ENCODE data around the gene UPK3A. TPM values are rescaled to one million over a fixed set of nuclear protein-coding genes. Genes with fewer than 3 reads are reported as not detected.
A peak's percentile ranks its signal among the peaks of the same experiment; 100 is the strongest.
"Not testable (repeated sequence)": the region's sequence is repeated elsewhere in the genome, so short reads cannot be mapped to it uniquely, and the experiment has no call there.

UPK3A gene
- total RNA-seq, 2 experiments from 2014 or later, result not detected

DNA sequence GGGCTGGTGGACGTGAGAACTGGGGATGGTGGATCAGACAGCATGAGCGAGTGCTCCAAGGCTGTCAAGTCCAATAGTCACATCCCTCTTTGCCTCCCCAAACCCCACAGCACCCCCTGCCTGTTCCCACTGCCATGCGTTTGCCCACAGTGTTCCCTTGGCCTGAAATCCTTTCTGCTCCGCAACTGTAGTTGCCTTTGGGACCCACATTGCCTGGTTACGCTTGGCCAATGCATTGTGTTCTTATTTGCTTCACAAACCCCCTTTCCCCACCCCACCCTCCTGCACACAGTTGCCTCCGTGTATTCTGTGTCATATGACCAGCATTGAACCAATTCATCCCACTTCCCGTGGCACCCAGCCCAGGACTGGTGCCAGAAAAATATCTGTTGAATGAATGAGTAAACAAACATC lies 42.0 kb upstream of the UPK3A start:
- no peaks in the 10 kb centered on the region for H3K9me3 Mint-ChIP-seq (ENCODE audit: insufficient read depth)
- ATAC-seq, result no peak
- ChIA-PET CTCF (no interaction called here), POLR2A (no interaction called here)
- H3K27me3 Mint-ChIP-seq (ENCODE audit: low read depth), result no peaks in the 10 kb centered on the region
- H3K36me3 Mint-ChIP-seq (ENCODE audit: low read depth), result peaks cover 5% of the 10 kb centered on the region
- no peak for DNase-seq
- peaks cover 61% of the 10 kb centered on the region for H3K4me1 Mint-ChIP-seq (ENCODE audit: low read depth)
- no peak overlapping the region for H3K27ac Mint-ChIP-seq
- no peak overlapping the region for H3K4me3 Mint-ChIP-seq

GRCh38 chr22:45244916-45245315 lies 39.8 kb upstream of the UPK3A start:
- ChIA-PET POLR2A (interaction anchor here (0.6 kb wide), 1 partner anchor 1063 kb away, joined by 3 read pairs; no protein-coding TSS in a partner anchor), CTCF (no interaction called here)
- Mint-ChIP-seq H3K27me3 (ENCODE audit: low read depth) (no peaks in the 10 kb centered on the region), H3K4me3 (no peak overlapping the region), H3K36me3 (ENCODE audit: low read depth) (no peaks in the 10 kb centered on the region), H3K4me1 (ENCODE audit: low read depth) (peaks cover 64% of the 10 kb centered on the region), H3K27ac (no peak overlapping the region), H3K9me3 (ENCODE audit: insufficient read depth) (no peaks in the 10 kb centered on the region)
- ATAC-seq, result no peak
- no peak for DNase-seq

DNA sequence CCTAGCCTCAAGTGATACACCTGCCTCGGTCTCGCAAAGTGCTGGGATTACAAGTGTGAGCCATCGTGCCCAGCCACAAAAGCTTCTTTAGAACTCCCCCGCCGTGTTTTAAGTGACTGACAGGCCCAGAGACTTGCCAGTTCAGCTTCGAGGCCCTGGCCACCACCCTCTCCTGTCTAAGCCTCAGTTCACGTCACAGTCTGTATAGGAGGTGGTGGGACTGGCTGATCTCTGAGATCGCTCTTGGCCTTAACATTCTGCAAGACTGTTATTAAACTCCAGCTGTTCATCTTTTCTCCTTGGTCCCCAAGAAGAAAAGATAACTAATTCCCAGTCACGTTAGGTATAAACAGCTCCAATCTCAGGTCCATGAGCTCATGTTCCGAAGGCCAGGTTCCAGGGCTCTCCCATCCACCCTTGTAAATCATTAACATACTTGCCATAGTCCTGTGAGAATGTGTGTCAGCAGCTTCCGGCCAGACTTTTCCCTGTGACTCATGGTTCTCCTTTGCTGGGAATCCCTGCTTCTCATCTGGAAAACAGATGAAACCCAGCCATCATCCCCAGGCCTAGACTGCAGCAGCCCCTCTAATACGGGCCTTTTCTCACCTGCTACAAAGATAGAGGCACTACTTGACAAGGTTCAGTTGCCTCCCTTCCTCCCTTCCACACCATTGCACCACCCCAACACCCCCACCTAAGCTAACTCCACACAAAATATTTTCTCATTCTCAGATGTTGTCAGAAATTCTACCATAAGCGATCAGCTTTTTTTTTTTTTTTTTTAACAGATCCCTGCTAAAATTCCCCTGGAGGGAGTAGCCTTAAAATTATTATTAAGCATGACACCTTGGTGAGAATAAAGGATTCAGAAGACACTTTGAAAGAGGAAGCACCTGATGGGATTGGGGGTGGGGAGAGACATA lies 38.4 kb upstream of the UPK3A start:
- H3K4me3 Mint-ChIP-seq, result peak overlapping the region; percentile 0
- ATAC-seq (peak; percentile 5), DNase-seq (no peak)
- H3K36me3 Mint-ChIP-seq (ENCODE audit: low read depth), result no peaks in the 10 kb centered on the region
- H3K27ac Mint-ChIP-seq, result peak overlapping the region; percentile 83
- CTCF ChIA-PET, result interaction anchor here (1.0 to 1.2 kb wide), 2 partner anchors 81 to 797 kb away, joined by 3 to 5 read pairs; no protein-coding TSS in a partner anchor
- H3K27me3 Mint-ChIP-seq (ENCODE audit: low read depth), result no peaks in the 10 kb centered on the region
- POLR2A ChIA-PET, result interaction anchor here (0.7 to 1.1 kb wide), 2 partner anchors 74 to 517 kb away, joined by 3 to 4 read pairs; no protein-coding TSS in a partner anchor
- H3K9me3 Mint-ChIP-seq (ENCODE audit: insufficient read depth), result no peaks in the 10 kb centered on the region
- H3K4me1 Mint-ChIP-seq (ENCODE audit: low read depth), result peaks cover 61% of the 10 kb centered on the region

- Mint-ChIP-seq H3K36me3 (ENCODE audit: low read depth) (no peaks in the 10 kb centered on the region), H3K27me3 (ENCODE audit: low read depth) (no peaks in the 10 kb centered on the region), H3K9me3 (ENCODE audit: insufficient read depth) (no peaks in the 10 kb centered on the region), H3K4me3 (no peak overlapping the region), H3K4me1 (ENCODE audit: low read depth) (peaks cover 54% of the 10 kb centered on the region), H3K27ac (peak overlapping the region; percentile 57)
- DNase-seq (no peak), ATAC-seq (no peak)
- POLR2A ChIA-PET, result no interaction called here
- CTCF ChIA-PET, result no interaction called here
Observed at GRCh38 chr22:45248832-45249561, 35.8 kb upstream of the UPK3A start.

GRCh38 chr22:45251825-45252224 lies 32.9 kb upstream of the UPK3A start:
- POLR2A ChIA-PET, result interaction anchor here (1.6 kb wide), 1 partner anchor 79 kb away, joined by 4 read pairs; no protein-coding TSS in a partner anchor
- CTCF ChIA-PET, result no interaction called here
- H3K4me1 Mint-ChIP-seq (ENCODE audit: low read depth), result peaks cover 49% of the 10 kb centered on the region
- DNase-seq, result no peak
- H3K4me3 Mint-ChIP-seq, result no peak overlapping the region
- no peaks in the 10 kb centered on the region for H3K9me3 Mint-ChIP-seq (ENCODE audit: insufficient read depth)
- no peak for ATAC-seq
- no peaks in the 10 kb centered on the region for H3K27me3 Mint-ChIP-seq (ENCODE audit: low read depth)
- peak overlapping the region; percentile 15 for H3K27ac Mint-ChIP-seq
- H3K36me3 Mint-ChIP-seq (ENCODE audit: low read depth), result no peaks in the 10 kb centered on the region

GRCh38 chr22:45253039-45253641 lies 31.6 kb upstream of the UPK3A start:
- H3K27ac Mint-ChIP-seq, result no peak overlapping the region
- ChIA-PET CTCF (interaction anchor here (0.6 to 1.5 kb wide), 3 partner anchors 45 to 151 kb away, joined by 3 to 5 read pairs (median 4); no protein-coding TSS in a partner anchor), POLR2A (interaction anchor here (1.6 kb wide), 1 partner anchor 80 kb away, joined by 4 read pairs; no protein-coding TSS in a partner anchor)
- no peak for ATAC-seq
- H3K36me3 Mint-ChIP-seq (ENCODE audit: low read depth), result no peaks in the 10 kb centered on the region
- no peaks in the 10 kb centered on the region for H3K9me3 Mint-ChIP-seq (ENCODE audit: insufficient read depth)
- H3K27me3 Mint-ChIP-seq (ENCODE audit: low read depth), result no peaks in the 10 kb centered on the region
- H3K4me1 Mint-ChIP-seq (ENCODE audit: low read depth), result peaks cover 47% of the 10 kb centered on the region
- DNase-seq, result no peak
- H3K4me3 Mint-ChIP-seq, result no peak overlapping the region

DNA sequence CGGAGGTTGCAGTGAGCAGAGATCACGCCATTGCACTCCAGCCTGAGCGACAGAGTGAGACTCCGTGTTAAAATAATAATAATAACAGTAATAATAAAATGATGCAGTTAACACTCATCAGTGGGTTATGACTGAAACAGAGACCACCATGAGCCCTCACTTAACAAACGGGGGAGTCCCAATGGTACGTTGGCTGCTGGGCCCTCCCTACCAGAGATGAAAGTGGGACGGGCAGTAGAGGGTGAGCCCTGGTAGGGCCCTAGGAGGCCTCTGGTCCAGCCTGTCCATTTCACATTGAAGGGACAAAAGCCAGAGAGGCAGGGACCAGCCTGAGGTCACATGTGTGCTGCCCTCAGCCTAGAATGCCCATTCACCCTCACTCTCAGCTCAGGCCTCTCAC lies 30.4 kb upstream of the UPK3A start:
- ChIA-PET CTCF (no interaction called here), POLR2A (no interaction called here)
- peaks cover 36% of the 10 kb centered on the region for H3K4me1 Mint-ChIP-seq (ENCODE audit: low read depth)
- peak overlapping the region; percentile 91 for H3K27ac Mint-ChIP-seq
- DNase-seq, result no peak
- H3K27me3 Mint-ChIP-seq (ENCODE audit: low read depth), result no peaks in the 10 kb centered on the region
- no peaks in the 10 kb centered on the region for H3K9me3 Mint-ChIP-seq (ENCODE audit: insufficient read depth)
- no peaks in the 10 kb centered on the region for H3K36me3 Mint-ChIP-seq (ENCODE audit: low read depth)
- H3K4me3 Mint-ChIP-seq, result no peak overlapping the region
- no peak for ATAC-seq

GRCh38 chr22:45254789-45255278 lies 29.9 kb upstream of the UPK3A start:
- no peak for DNase-seq
- no peaks in the 10 kb centered on the region for H3K36me3 Mint-ChIP-seq (ENCODE audit: low read depth)
- H3K4me3 Mint-ChIP-seq, result no peak overlapping the region
- no peaks in the 10 kb centered on the region for H3K27me3 Mint-ChIP-seq (ENCODE audit: low read depth)
- ChIA-PET POLR2A (interaction anchor here (0.6 kb wide), 1 partner anchor 102 kb away, joined by 3 read pairs; no protein-coding TSS in a partner anchor), CTCF (no interaction called here)
- H3K9me3 Mint-ChIP-seq (ENCODE audit: insufficient read depth), result no peaks in the 10 kb centered on the region
- H3K27ac Mint-ChIP-seq, result peak overlapping the region; percentile 91
- peaks cover 34% of the 10 kb centered on the region for H3K4me1 Mint-ChIP-seq (ENCODE audit: low read depth)
- peak; percentile 83 for ATAC-seq

DNA sequence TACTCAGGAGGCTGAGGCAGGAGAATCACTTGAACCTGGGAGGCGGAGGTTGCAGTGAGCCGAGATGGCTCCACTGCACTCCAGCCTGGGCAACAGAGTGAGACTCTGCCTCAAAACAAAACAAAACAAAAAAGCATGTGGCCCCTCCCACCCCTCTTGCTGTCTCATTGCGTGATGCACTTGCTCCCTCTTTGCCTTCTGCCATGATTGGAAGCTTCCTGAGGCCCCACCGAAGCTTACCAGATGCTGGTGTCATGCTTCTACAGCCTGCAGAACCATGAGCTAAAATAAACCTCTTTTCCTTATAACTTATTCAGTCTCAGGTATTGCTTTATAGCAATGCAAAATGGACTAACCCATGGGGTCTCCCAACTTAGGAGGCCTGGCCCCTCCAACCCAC lies 26.8 kb upstream of the UPK3A start:
- DNase-seq; POLR2A ChIA-PET; CTCF ChIA-PET; H3K27me3 Mint-ChIP-seq (ENCODE audit: low read depth); ATAC-seq; H3K4me3 Mint-ChIP-seq; H3K9me3 Mint-ChIP-seq (ENCODE audit: insufficient read depth); H3K36me3 Mint-ChIP-seq (ENCODE audit: low read depth); H3K27ac Mint-ChIP-seq: not testable (repeated sequence)
- peaks cover 18% of the 10 kb centered on the region for H3K4me1 Mint-ChIP-seq (ENCODE audit: low read depth)

DNA sequence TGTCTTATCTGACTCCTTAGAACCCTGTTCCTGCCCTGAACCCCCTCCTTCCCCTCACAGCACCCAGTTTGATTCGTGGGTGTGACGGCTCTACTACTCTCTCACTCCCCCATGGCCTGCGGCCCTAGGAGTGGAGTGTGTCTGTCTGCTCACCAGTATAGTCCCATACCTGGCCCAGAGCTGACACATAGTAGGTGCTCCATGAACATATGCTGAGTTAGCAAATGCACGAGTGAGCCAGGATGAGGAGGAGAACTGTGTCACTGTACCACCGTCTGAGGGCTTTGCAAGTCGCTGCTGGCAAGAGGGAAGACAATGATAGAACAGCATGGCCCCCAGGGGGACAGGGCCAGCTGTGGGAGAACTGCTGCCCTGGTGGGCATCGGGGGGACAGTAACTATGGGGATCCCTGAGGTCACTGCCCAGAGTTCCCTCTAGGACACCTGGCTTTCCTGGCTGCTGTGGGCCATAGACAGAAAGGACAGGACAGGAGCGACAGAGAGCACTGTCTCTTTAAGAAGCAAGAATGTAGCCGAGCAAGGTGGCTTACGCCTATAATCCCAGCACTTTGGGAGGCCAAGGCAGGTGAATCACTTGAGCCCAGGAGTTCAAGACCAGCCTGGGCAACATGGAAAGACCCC lies 24.9 kb upstream of the UPK3A start:
- ChIA-PET CTCF (no interaction called here), POLR2A (no interaction called here)
- Mint-ChIP-seq H3K4me3 (no peak overlapping the region), H3K27ac (no peak overlapping the region), H3K4me1 (ENCODE audit: low read depth) (peaks cover 15% of the 10 kb centered on the region), H3K9me3 (ENCODE audit: insufficient read depth) (no peaks in the 10 kb centered on the region), H3K27me3 (ENCODE audit: low read depth) (peaks cover 6% of the 10 kb centered on the region), H3K36me3 (ENCODE audit: low read depth) (no peaks in the 10 kb centered on the region)
- ATAC-seq, result no peak
- no peak for DNase-seq

- CTCF ChIA-PET; H3K4me1 Mint-ChIP-seq (ENCODE audit: low read depth); POLR2A ChIA-PET; ATAC-seq; H3K36me3 Mint-ChIP-seq (ENCODE audit: low read depth); H3K4me3 Mint-ChIP-seq; H3K9me3 Mint-ChIP-seq (ENCODE audit: insufficient read depth); H3K27ac Mint-ChIP-seq; H3K27me3 Mint-ChIP-seq (ENCODE audit: low read depth); DNase-seq: not testable (repeated sequence)
Observed at GRCh38 chr22:45260395-45260759, 24.4 kb upstream of the UPK3A start.
